Stimulated activated CD4-positive, alpha-beta T cell treated with anti-CD3 and anti-CD28 coated beads, Interleukin-2, amount 100 ng/mL, for 48 hours (primary cell): ENCODE measurements around the gene SULT6B1.
A peak's percentile ranks its signal among the peaks of the same experiment; 100 is the strongest.
"Not testable (repeated sequence)": the region's sequence is repeated elsewhere in the genome, so short reads cannot be mapped to it uniquely, and the experiment has no call there.

Experiments
- DNase-seq, 2 donors: peaks; one replicate each; pipeline ENCODE4 v3.0.0-alpha.2; 2020

SULT6B1 gene

GRCh38 chr2:37195862-37196319 lies 7.4 kb upstream of the SULT6B1 start:
- not testable (repeated sequence) for DNase-seq

DNA sequence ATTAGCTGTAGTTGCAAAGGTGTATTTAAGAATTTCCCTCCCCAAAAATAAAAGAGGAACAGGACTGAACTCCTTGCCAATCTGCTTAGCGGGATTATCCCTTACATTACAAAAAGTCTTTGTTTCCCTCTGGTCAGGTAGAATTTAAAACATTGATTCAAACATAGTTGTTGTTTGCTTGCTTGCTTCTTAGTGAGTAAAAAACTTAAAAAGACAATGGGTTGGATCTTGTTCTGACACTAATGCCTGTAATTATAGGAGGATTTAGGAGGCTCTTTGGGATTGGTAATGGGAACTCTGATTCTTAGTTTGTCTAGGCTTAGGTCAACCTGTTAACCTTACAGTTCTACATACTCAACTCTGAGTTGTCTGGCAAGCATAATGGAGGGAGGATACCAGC lies 4.1 kb upstream of the SULT6B1 start:
- no peak for DNase-seq

- no peak for DNase-seq
These were observed 3.3 kb upstream of the SULT6B1 start for GRCh38 chr2:37191747-37192146.

DNA sequence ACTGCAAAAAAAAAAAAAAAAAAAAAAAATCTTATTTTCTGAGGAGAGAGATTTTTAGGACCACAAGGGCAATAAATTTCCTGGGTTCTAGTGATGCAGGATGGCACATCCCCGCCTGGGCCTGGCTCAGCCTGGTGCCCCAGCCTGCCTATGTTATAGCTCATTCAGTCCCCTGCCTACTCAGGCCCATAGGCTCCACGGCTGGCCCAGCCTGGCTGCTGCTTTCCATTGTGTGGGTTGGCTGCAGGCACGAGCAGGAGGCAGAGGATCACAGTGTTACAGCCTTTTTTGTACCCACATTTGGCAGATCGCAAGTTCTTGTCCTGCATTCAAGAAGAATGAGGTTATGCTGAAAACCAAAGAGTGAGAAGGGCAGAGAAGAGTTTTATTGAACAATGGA lies 2.8 kb upstream of the SULT6B1 start:
- no peak for DNase-seq

- DNase-seq, result no peak
These were observed 1.8 kb upstream of the SULT6B1 start for GRCh38 chr2:37190290-37190689.

DNA sequence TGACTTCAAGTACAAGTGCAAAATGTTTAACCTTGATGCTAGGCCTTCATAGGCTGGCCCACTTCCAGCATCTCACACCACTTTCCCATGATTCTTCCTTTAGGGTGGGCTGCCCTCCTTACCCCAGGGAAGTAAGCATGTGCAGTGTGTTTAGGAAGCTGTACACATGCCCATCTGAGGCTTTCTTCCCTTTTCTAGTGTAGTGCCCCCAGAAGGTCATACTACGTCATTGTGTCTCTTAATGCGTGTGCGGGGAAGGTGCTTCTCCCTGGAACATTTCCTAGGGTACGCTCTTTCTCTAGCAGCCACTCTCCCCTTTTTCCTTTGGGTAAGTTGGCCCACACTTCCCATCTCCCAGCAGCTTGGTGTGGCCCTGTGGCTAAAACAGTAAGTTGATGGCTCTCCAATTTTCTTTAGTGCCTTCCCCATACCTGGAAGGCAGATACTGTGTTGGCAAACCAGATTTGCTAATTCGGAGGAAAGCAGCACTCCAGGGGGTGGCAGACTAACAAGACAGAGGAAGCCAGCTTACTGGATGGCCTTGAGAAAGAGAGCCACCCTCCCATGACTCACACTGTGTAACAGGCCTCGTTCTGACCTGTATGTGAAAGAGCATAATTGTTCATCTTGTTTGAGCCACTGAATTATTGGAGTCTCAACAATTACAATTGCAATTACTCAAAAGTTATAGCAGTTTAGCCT lies 1.1 kb upstream of the SULT6B1 start:
- DNase-seq, result no peak

DNA sequence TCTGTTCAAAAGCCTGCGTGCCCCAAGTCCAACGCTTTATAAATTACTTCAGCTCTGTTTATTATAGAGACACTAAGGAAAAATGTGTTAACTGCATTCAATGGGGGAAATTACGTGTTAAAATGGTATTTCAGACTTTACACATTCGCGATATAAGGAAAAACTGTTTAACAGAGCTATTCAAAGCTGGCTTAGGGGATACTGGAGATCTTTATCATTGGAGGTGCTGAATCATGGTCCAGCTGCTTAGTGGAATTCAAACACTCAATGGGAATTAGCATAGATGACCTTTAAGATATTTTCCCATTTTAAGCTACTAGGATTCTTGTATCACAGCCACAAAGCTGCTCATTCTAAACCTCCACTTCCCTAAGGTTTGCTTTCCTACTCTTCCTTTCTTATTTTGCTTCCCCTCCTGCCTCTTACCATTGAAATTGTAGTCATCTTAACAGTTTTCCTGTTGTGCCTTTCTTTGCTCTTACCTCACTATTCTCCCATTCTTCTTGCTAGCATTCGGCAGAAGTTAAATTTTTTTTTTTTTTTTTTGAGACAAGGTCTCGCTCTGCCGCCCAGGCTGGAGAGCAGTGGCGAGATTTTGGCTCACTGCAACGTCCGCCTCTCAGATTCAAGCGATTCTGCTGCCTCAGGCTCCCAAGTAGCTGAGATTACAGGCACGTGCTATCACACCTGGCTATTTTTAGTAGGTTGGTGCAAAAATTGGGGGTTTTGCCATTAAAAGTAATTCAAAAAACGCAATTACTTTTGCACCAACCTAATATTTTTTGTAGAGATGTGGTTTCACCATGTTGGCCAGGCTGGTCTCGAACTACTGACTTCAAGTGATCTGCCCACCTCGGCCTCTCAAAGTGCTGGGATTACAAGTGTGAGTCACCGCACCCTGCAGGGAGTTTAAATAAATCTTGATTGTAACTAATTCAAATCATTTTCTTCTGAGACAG lies 6.5 kb downstream of the SULT6B1 start:
- no peak for DNase-seq

GRCh38 chr2:37180640-37181039 lies 7.8 kb downstream of the SULT6B1 start:
- DNase-seq, result no peak

GRCh38 chr2:37180006-37180639 lies 8.3 kb downstream of the SULT6B1 start:
- DNase-seq, result no peak

- DNase-seq, result no peak
These were observed 14.7 kb downstream of the SULT6B1 start for GRCh38 chr2:37173741-37174140.

DNA sequence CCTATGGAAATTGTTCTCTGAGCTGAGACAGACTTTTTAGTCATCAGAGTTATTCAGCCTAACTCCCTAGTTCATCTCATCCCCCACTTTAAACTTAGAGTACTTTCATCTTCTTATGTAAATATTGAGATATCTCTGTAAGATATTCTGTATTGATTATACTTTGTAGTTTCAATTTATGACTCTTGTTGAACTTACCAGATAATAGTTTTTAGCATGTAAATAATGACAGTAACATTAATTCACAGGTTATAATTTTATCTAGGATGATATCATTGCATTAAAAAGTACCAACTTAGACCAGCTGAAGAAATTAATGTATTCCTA lies 16.9 kb downstream of the SULT6B1 start:
- no peak for DNase-seq

DNA sequence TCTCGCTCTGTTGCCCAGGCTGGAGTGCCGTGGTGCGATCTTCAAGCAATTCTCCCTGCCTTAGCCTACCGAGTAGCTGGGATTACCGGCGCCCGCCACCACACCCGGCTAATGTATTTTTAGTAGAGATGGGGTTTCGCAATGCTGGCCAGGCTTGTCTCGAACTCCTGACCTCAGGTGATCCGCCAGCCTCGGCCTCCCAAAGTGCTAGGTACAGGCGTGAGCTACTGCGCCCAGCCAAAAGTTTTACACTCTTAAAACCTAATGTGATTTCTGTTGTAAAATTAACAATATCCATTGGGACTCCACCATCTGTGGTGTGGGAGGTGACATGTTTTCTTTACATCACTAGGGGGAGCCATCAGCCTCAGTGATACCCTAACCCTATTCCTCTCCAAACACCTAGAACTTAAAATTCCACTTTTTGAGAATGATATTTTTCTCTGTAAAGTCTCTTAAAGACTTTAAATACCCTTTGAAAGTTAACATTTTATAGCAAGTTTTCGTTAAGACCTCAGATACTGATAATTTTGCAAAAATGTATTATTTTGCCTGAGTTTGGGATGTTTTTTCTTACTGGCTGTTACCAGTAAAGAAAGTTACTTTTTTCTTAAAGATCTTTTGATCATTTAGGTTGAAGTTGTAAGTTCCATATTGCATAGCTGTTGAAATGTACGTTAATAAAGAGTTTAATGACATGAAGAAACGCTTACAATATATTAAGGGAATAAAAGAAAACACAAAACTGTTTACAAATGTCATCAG lies 20.1 kb downstream of the SULT6B1 start:
- no peak for DNase-seq

- DNase-seq, result no peak
These were observed 20.8 kb downstream of the SULT6B1 start for GRCh38 chr2:37167636-37168180.

DNA sequence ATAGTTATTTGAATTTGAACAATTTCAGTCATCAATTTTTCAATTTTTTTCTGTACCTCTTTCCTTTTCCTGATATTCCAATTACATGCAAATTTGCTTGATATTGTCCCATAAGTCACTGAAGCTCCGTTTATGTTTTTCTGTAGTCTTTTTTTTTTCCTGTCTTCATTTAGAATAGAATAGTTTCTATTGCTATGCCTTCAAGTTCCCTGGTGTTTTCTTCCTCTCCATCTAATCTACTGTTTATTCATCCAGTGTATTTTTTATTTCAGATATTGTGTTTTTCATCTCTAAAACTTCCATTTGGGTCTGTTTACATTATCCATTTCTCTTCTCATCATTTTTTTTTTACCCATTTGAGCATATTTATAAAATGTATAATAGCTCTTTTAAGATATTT lies 23.7 kb downstream of the SULT6B1 start:
- DNase-seq, result no peak

- peak; percentile 66 to 69 for DNase-seq
These were observed 31.4 kb downstream of the SULT6B1 start, which contains the start of gene EIF2AK2 for GRCh38 chr2:37156857-37157714. Gene EIF2AK2, minus strand, starts transcription at chr2:37156980. Its CDS starts 9,174 bp downstream, at chr2:37147806.

- peak; percentile 29 to 38 for DNase-seq
These were observed 32.2 kb downstream of the SULT6B1 start for GRCh38 chr2:37156071-37156856.

DNA sequence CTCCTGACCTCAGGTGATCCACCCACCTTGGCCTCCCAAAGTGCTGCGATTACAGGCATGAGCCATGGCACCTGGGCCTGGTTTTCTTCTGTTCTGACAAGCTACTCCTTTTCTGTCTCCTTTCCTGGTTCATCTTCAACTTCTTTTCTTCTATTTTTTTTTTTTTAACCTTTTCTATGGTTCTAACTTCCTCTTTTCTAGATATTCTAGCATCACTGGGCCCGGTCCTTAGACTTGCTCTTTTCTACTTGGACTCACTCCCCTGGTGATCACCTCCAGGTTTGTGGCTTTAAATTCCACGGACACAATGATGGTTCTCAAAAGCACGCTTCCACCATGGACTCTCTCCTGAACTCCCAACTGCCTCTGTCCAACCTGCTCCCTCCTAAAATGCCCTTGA lies 33.7 kb downstream of the SULT6B1 start:
- DNase-seq, result no peak

GRCh38 chr2:37153224-37153623 lies 35.2 kb downstream of the SULT6B1 start:
- DNase-seq, result no peak

GRCh38 chr2:37149626-37150322 lies 38.7 kb downstream of the SULT6B1 start:
- no peak for DNase-seq

- DNase-seq, result no peak
These were observed 40.1 kb downstream of the SULT6B1 start for GRCh38 chr2:37148325-37148724.
